ENCODE data around the gene CUX1.
A peak's percentile ranks its signal among the peaks of the same experiment; 100 is the strongest.
"Not testable (repeated sequence)": the region's sequence is repeated elsewhere in the genome, so short reads cannot be mapped to it uniquely, and the experiment has no call there.

Gene CUX1

GRCh38 chr7:101922631-101923601 is 105.5 kb downstream of the CUX1 start:
- Histone ChIP-seq H3K36me3 (ENCODE audit: control insufficient read depth in 2 of 2, insufficient read depth in 2 of 2, low read length in 2 of 2) (peaks cover 3 to 8% of the 10 kb centered on the region in 2 donors), H3K27ac (ENCODE audit: low read length) (peak overlapping the region; percentile 64), H3K9me3 (ENCODE audit: control insufficient read depth in 2 of 2, low read length in 2 of 2) (no peaks in the 10 kb centered on the region), H3K27me3 (ENCODE audit: control insufficient read depth in 1 of 2, insufficient read depth in 2 of 2, low read length in 2 of 2) (no peaks in the 10 kb centered on the region), H3K4me3 (ENCODE audit: low read length in 2 of 2) (no peak overlapping the region), H3K4me1 (ENCODE audit: control insufficient read depth, insufficient read depth, low read length) (peaks cover 22% of the 10 kb centered on the region), H3K9ac (ENCODE audit: low read length in 2 of 2) (no peak overlapping the region)

GRCh38 chr7:101923602-101923985 is 106.2 kb downstream of the CUX1 start:
- Histone ChIP-seq H3K36me3 (ENCODE audit: control insufficient read depth in 2 of 2, insufficient read depth in 2 of 2, low read length in 2 of 2) (peaks cover 0 to 7% of the 10 kb centered on the region in 2 donors), H3K4me3 (ENCODE audit: low read length in 2 of 2) (peak overlapping the region in 1 of 2 donors; percentile 22), H3K9me3 (ENCODE audit: control insufficient read depth in 2 of 2, low read length in 2 of 2) (no peaks in the 10 kb centered on the region), H3K27me3 (ENCODE audit: control insufficient read depth in 1 of 2, insufficient read depth in 2 of 2, low read length in 2 of 2) (no peaks in the 10 kb centered on the region), H3K27ac (ENCODE audit: low read length) (peak overlapping the region; percentile 64), H3K9ac (ENCODE audit: low read length in 2 of 2) (no peak overlapping the region), H3K4me1 (ENCODE audit: control insufficient read depth, insufficient read depth, low read length) (peaks cover 22% of the 10 kb centered on the region)

GRCh38 chr7:101924171-101924570 is 106.7 kb downstream of the CUX1 start:
- H3K4me3 ChIP-seq (ENCODE audit: low read length in 2 of 2), result peak overlapping the region in 1 of 2 donors; percentile 22
- H3K27ac ChIP-seq (ENCODE audit: low read length), result peak overlapping the region; percentile 64

GRCh38 chr7:101926265-101926664 is 108.8 kb downstream of the CUX1 start:
- no peaks in the 10 kb centered on the region for H3K36me3 ChIP-seq (ENCODE audit: control insufficient read depth in 2 of 2, insufficient read depth in 2 of 2, low read length in 2 of 2)
- H3K9ac ChIP-seq (ENCODE audit: low read length in 2 of 2), result no peak overlapping the region
- H3K4me1 ChIP-seq (ENCODE audit: control insufficient read depth, insufficient read depth, low read length), result peaks cover 26% of the 10 kb centered on the region
- H3K4me3 ChIP-seq (ENCODE audit: low read length in 2 of 2), result no peak overlapping the region
- peak overlapping the region; percentile 41 for H3K27ac ChIP-seq (ENCODE audit: low read length)
- peaks cover 0 to 6% of the 10 kb centered on the region in 2 donors for H3K9me3 ChIP-seq (ENCODE audit: control insufficient read depth in 2 of 2, low read length in 2 of 2)
- H3K27me3 ChIP-seq (ENCODE audit: control insufficient read depth in 1 of 2, insufficient read depth in 2 of 2, low read length in 2 of 2), result no peaks in the 10 kb centered on the region

More at GRCh38 chr7:101924171-101924570, 106.7 kb downstream of the CUX1 start:
- Histone ChIP-seq H3K9me3 (ENCODE audit: control insufficient read depth in 2 of 2, low read length in 2 of 2) (no peaks in the 10 kb centered on the region), H3K27me3 (ENCODE audit: control insufficient read depth in 1 of 2, insufficient read depth in 2 of 2, low read length in 2 of 2) (no peaks in the 10 kb centered on the region), H3K36me3 (ENCODE audit: control insufficient read depth in 2 of 2, insufficient read depth in 2 of 2, low read length in 2 of 2) (peaks cover 0 to 5% of the 10 kb centered on the region in 2 donors), H3K4me1 (ENCODE audit: control insufficient read depth, insufficient read depth, low read length) (peaks cover 22% of the 10 kb centered on the region), H3K9ac (ENCODE audit: low read length in 2 of 2) (no peak overlapping the region)

GRCh38 chr7:101927389-101927788 is 110.0 kb downstream of the CUX1 start:
- H3K4me3 ChIP-seq (ENCODE audit: low read length in 2 of 2), result no peak overlapping the region
- H3K9ac ChIP-seq (ENCODE audit: low read length in 2 of 2), result no peak overlapping the region
- H3K36me3 ChIP-seq (ENCODE audit: control insufficient read depth in 2 of 2, insufficient read depth in 2 of 2, low read length in 2 of 2), result no peaks in the 10 kb centered on the region
- no peaks in the 10 kb centered on the region for H3K27me3 ChIP-seq (ENCODE audit: control insufficient read depth in 1 of 2, insufficient read depth in 2 of 2, low read length in 2 of 2)
- H3K27ac ChIP-seq (ENCODE audit: low read length), result no peak overlapping the region
- H3K4me1 ChIP-seq (ENCODE audit: control insufficient read depth, insufficient read depth, low read length), result peaks cover 23% of the 10 kb centered on the region
- H3K9me3 ChIP-seq (ENCODE audit: control insufficient read depth in 2 of 2, low read length in 2 of 2), result peaks cover 0 to 6% of the 10 kb centered on the region in 2 donors

GRCh38 chr7:101927802-101928201 is 110.4 kb downstream of the CUX1 start:
- no peak overlapping the region for H3K9ac ChIP-seq (ENCODE audit: low read length in 2 of 2)
- H3K27ac ChIP-seq (ENCODE audit: low read length), result no peak overlapping the region
- peaks cover 0 to 6% of the 10 kb centered on the region in 2 donors for H3K9me3 ChIP-seq (ENCODE audit: control insufficient read depth in 2 of 2, low read length in 2 of 2)
- H3K36me3 ChIP-seq (ENCODE audit: control insufficient read depth in 2 of 2, insufficient read depth in 2 of 2, low read length in 2 of 2), result no peaks in the 10 kb centered on the region
- peaks cover 19% of the 10 kb centered on the region for H3K4me1 ChIP-seq (ENCODE audit: control insufficient read depth, insufficient read depth, low read length)
- H3K4me3 ChIP-seq (ENCODE audit: low read length in 2 of 2), result no peak overlapping the region
- no peaks in the 10 kb centered on the region for H3K27me3 ChIP-seq (ENCODE audit: control insufficient read depth in 1 of 2, insufficient read depth in 2 of 2, low read length in 2 of 2)

- H3K4me3 ChIP-seq (ENCODE audit: low read length in 2 of 2), result no peak overlapping the region
- peaks cover 0 to 6% of the 10 kb centered on the region in 2 donors for H3K9me3 ChIP-seq (ENCODE audit: control insufficient read depth in 2 of 2, low read length in 2 of 2)
- H3K4me1 ChIP-seq (ENCODE audit: control insufficient read depth, insufficient read depth, low read length), result peaks cover 6% of the 10 kb centered on the region
- H3K9ac ChIP-seq (ENCODE audit: low read length in 2 of 2), result no peak overlapping the region
- H3K36me3 ChIP-seq (ENCODE audit: control insufficient read depth in 2 of 2, insufficient read depth in 2 of 2, low read length in 2 of 2), result no peaks in the 10 kb centered on the region
- H3K27ac ChIP-seq (ENCODE audit: low read length), result no peak overlapping the region
- H3K27me3 ChIP-seq (ENCODE audit: control insufficient read depth in 1 of 2, insufficient read depth in 2 of 2, low read length in 2 of 2), result no peaks in the 10 kb centered on the region
These were observed 111.8 kb downstream of the CUX1 start for GRCh38 chr7:101929256-101929655.

GRCh38 chr7:101929911-101930310 is 112.5 kb downstream of the CUX1 start:
- not testable (repeated sequence) for H3K27me3 ChIP-seq (ENCODE audit: control insufficient read depth in 1 of 2, insufficient read depth in 2 of 2, low read length in 2 of 2); H3K4me3 ChIP-seq (ENCODE audit: low read length in 2 of 2); H3K9me3 ChIP-seq (ENCODE audit: control insufficient read depth in 2 of 2, low read length in 2 of 2); H3K27ac ChIP-seq (ENCODE audit: low read length); H3K9ac ChIP-seq (ENCODE audit: low read length in 2 of 2); H3K36me3 ChIP-seq (ENCODE audit: control insufficient read depth in 2 of 2, insufficient read depth in 2 of 2, low read length in 2 of 2); H3K4me1 ChIP-seq (ENCODE audit: control insufficient read depth, insufficient read depth, low read length)

GRCh38 chr7:101932083-101932482 is 114.7 kb downstream of the CUX1 start:
- no peaks in the 10 kb centered on the region for H3K36me3 ChIP-seq (ENCODE audit: control insufficient read depth in 2 of 2, insufficient read depth in 2 of 2, low read length in 2 of 2)
- peaks cover 29% of the 10 kb centered on the region for H3K4me1 ChIP-seq (ENCODE audit: control insufficient read depth, insufficient read depth, low read length)
- no peak overlapping the region for H3K4me3 ChIP-seq (ENCODE audit: low read length in 2 of 2)

GRCh38 chr7:101933028-101933427 is 115.6 kb downstream of the CUX1 start:
- Histone ChIP-seq H3K27me3 (ENCODE audit: control insufficient read depth in 1 of 2, insufficient read depth in 2 of 2, low read length in 2 of 2) (no peaks in the 10 kb centered on the region), H3K9ac (ENCODE audit: low read length in 2 of 2) (no peak overlapping the region), H3K4me3 (ENCODE audit: low read length in 2 of 2) (no peak overlapping the region), H3K4me1 (ENCODE audit: control insufficient read depth, insufficient read depth, low read length) (peaks cover 33% of the 10 kb centered on the region), H3K27ac (ENCODE audit: low read length) (no peak overlapping the region), H3K9me3 (ENCODE audit: control insufficient read depth in 2 of 2, low read length in 2 of 2) (peaks cover 0 to 6% of the 10 kb centered on the region in 2 donors), H3K36me3 (ENCODE audit: control insufficient read depth in 2 of 2, insufficient read depth in 2 of 2, low read length in 2 of 2) (no peaks in the 10 kb centered on the region)

More at GRCh38 chr7:101932083-101932482, 114.7 kb downstream of the CUX1 start:
- peaks cover 0 to 6% of the 10 kb centered on the region in 2 donors for H3K9me3 ChIP-seq (ENCODE audit: control insufficient read depth in 2 of 2, low read length in 2 of 2)
- no peak overlapping the region for H3K9ac ChIP-seq (ENCODE audit: low read length in 2 of 2)
- no peak overlapping the region for H3K27ac ChIP-seq (ENCODE audit: low read length)
- no peaks in the 10 kb centered on the region for H3K27me3 ChIP-seq (ENCODE audit: control insufficient read depth in 1 of 2, insufficient read depth in 2 of 2, low read length in 2 of 2)

- peaks cover 0 to 6% of the 10 kb centered on the region in 2 donors for H3K9me3 ChIP-seq (ENCODE audit: control insufficient read depth in 2 of 2, low read length in 2 of 2)
- no peaks in the 10 kb centered on the region for H3K27me3 ChIP-seq (ENCODE audit: control insufficient read depth in 1 of 2, insufficient read depth in 2 of 2, low read length in 2 of 2)
- H3K4me1 ChIP-seq (ENCODE audit: control insufficient read depth, insufficient read depth, low read length), result peaks cover 33% of the 10 kb centered on the region
- H3K9ac ChIP-seq (ENCODE audit: low read length in 2 of 2), result peak overlapping the region in 1 of 2 donors; percentile 49
- H3K4me3 ChIP-seq (ENCODE audit: low read length in 2 of 2), result peak overlapping the region in 1 of 2 donors; percentile 44
- no peaks in the 10 kb centered on the region for H3K36me3 ChIP-seq (ENCODE audit: control insufficient read depth in 2 of 2, insufficient read depth in 2 of 2, low read length in 2 of 2)
- H3K27ac ChIP-seq (ENCODE audit: low read length), result peak overlapping the region; percentile 90
These were observed 116.3 kb downstream of the CUX1 start for GRCh38 chr7:101933688-101934121.
